Neural cell (in vitro differentiated cells): ENCODE results near the gene CACNA1S. TPM values are rescaled to one million over a fixed set of nuclear protein-coding genes. Genes with fewer than 3 reads are reported as not detected.

Source experiments
- H2AFZ ChIP-seq: fragments of 200-600, 300-800 bp; sonication (generic), shearing (Covaris generic); 2 replicates; pipeline ENCODE4 v1.6.0; 2014; ENCODE audit warnings: low read depth, mild to moderate bottlenecking, antibody characterized with exemption, low read length, moderate library complexity
- H3F3A ChIP-seq: fragments of 200-600 bp; shearing (Covaris generic); 2 replicates; pipeline ENCODE4 v1.6.1; 2016; ENCODE audit warnings: mild to moderate bottlenecking, moderate library complexity, mixed read lengths, antibody characterized with exemption, low read length; ENCODE audit not compliant: insufficient read depth, poor library complexity, severe bottlenecking
- H3K27ac ChIP-seq: fragments of 200-600, 300-800 bp; sonication (generic), shearing (Covaris generic); 2 replicates; pipeline ENCODE4 v1.5.1; 2014; ENCODE audit warnings: mild to moderate bottlenecking, low read length, moderate library complexity
- H3K27me3 ChIP-seq: fragments of 300-800, 200-600 bp; sonication (generic), shearing (Covaris generic); 2 replicates; pipeline ENCODE4 v1.6.0; 2014; ENCODE audit warnings: mild to moderate bottlenecking, low read depth, low read length, moderate library complexity; ENCODE audit not compliant: insufficient read depth
- H3K36me3 ChIP-seq: fragments of 300-800, 200-600 bp; sonication (generic), shearing (Covaris generic); 2 replicates; pipeline ENCODE4 v1.5.1; 2014; ENCODE audit warnings: mild to moderate bottlenecking, antibody characterized with exemption, low read length, moderate library complexity; ENCODE audit not compliant: insufficient read depth
- H3K4me2 ChIP-seq: fragments of 300-800, 200-600 bp; sonication (generic), shearing (Covaris generic); 2 replicates; pipeline ENCODE4 v1.6.0; 2014; ENCODE audit warnings: mild to moderate bottlenecking, low read length
- H3K4me3 ChIP-seq: fragments of 300-800, 200-600 bp; sonication (generic), shearing (Covaris generic); 2 replicates; pipeline ENCODE4 v1.5.1; 2014; ENCODE audit warnings: mild to moderate bottlenecking, low read length, moderate library complexity
- H3K79me2 ChIP-seq: fragments of 200-600 bp; shearing (Covaris generic); replicated peaks from 2 replicates; pipeline ENCODE4 v1.6.0; 2014; ENCODE audit warnings: mild to moderate bottlenecking, low read length, moderate library complexity; ENCODE audit not compliant: insufficient read depth
- H3K9ac ChIP-seq: fragments of 300-800, 200-600 bp; sonication (generic), shearing (Covaris generic); 2 replicates; pipeline ENCODE4 v1.6.1; 2016; ENCODE audit warnings: mild to moderate bottlenecking, low read length, mixed read lengths
- H3K9me2 ChIP-seq: fragments of 200-600 bp; shearing (Covaris generic); 2 replicates; pipeline ENCODE4 v1.6.1; 2016; ENCODE audit warnings: mild to moderate bottlenecking, low read length, mixed read lengths; ENCODE audit not compliant: insufficient read depth
- H3K9me3 ChIP-seq: fragments of 200-600, 300-800 bp; sonication (generic), shearing (Covaris generic); 2 replicates; pipeline ENCODE4 v1.6.1; 2016; ENCODE audit warnings: mild to moderate bottlenecking, mixed run types, low read length, moderate library complexity, mixed read lengths
- H4K20me1 ChIP-seq: fragments of 200-600 bp; shearing (Covaris generic); 2 replicates; pipeline ENCODE4 v1.6.1; 2016; ENCODE audit warnings: mild to moderate bottlenecking, mixed run types; ENCODE audit not compliant: insufficient read depth
- CTCF ChIP-seq: fragments of 450-650 bp; IDR thresholded peaks from 2 replicates; pipeline ENCODE4 v1.5.1; 2014; ENCODE audit warnings: antibody characterized with exemption, mild to moderate bottlenecking, moderate library complexity; ENCODE audit not compliant: poor library complexity, severe bottlenecking
- EP300 ChIP-seq: fragments of 450-650 bp; conservative IDR thresholded peaks from 2 replicates; pipeline ENCODE4 v1.6.1; 2014; ENCODE audit warnings: antibody characterized with exemption, mild to moderate bottlenecking, moderate library complexity; ENCODE audit not compliant: poor library complexity, severe bottlenecking
- EZH2 ChIP-seq: fragments of 200-600, 300-800 bp; shearing (Covaris generic), sonication (generic); IDR thresholded peaks from 2 replicates; pipeline ENCODE4 v1.6.1; 2014; ENCODE audit warnings: antibody characterized with exemption, low read length, borderline replicate concordance, mild to moderate bottlenecking; ENCODE audit not compliant: insufficient read depth, poor library complexity, severe bottlenecking
- MXI1 ChIP-seq: fragments of 450-650 bp; conservative IDR thresholded peaks from 2 replicates; pipeline ENCODE4 v1.6.1; 2014; ENCODE audit warnings: antibody characterized with exemption, mild to moderate bottlenecking; ENCODE audit not compliant: poor library complexity, severe bottlenecking
- POLR2AphosphoS5 ChIP-seq: IDR thresholded peaks from 2 replicates; pipeline ENCODE4 v1.6.1; 2012
- RAD21 ChIP-seq: fragments of 450-650 bp; conservative IDR thresholded peaks from 2 replicates; pipeline ENCODE4 v1.6.1; 2014; ENCODE audit warnings: antibody characterized with exemption, mild to moderate bottlenecking, moderate library complexity
- REST ChIP-seq: IDR thresholded peaks from 2 replicates; pipeline ENCODE4 v1.6.1; 2012; ENCODE audit warnings: borderline replicate concordance
- SMC3 ChIP-seq: fragments of 450-650 bp; conservative IDR thresholded peaks from 2 replicates; pipeline ENCODE4 v1.6.1; 2014; ENCODE audit warnings: antibody characterized with exemption, mild to moderate bottlenecking, moderate library complexity; ENCODE audit not compliant: poor library complexity
- TAF1 ChIP-seq: IDR thresholded peaks from 2 replicates; pipeline ENCODE4 v1.6.1; 2012; ENCODE audit warnings: low read depth
- polyA plus RNA-seq: library from polyadenylated mRNA; depleted of rRNA; stranded (reverse); fragments of >200 nt; gene quantifications from 2 replicates; pipeline ENCODE4 v1.2.3, GENCODE V29; 2014

Gene CACNA1S
- polyA plus RNA-seq, 1 donor from 2014 or later: 0.05 TPM

- Histone ChIP-seq H3F3A (no peaks in the 10 kb centered on the region), H3K27me3 (no peaks in the 10 kb centered on the region), H3K4me3 (peak overlapping the region; percentile 32), H3K36me3 (peaks cover 23% of the 10 kb centered on the region), H3K27ac (no peak overlapping the region), H4K20me1 (peaks cover 46% of the 10 kb centered on the region), H3K9ac (peak overlapping the region; percentile 13), H3K79me2 (peaks cover 51% of the 10 kb centered on the region), H2AFZ (no peak overlapping the region), H3K4me2 (no peak overlapping the region), H3K9me2 (no peaks in the 10 kb centered on the region), H3K9me3 (no peaks in the 10 kb centered on the region)
- TF ChIP-seq RAD21: no peak
- TF ChIP-seq CTCF: no peak
- TF ChIP-seq SMC3: no peak
- TF ChIP-seq MXI1: no peak
- no peak for TF ChIP-seq EZH2
- TF ChIP-seq TAF1: no peak
- no peak for TF ChIP-seq POLR2AphosphoS5
- no peak for TF ChIP-seq REST
- TF ChIP-seq EP300: no peak
Observed at GRCh38 chr1:201007481-201007880, 104.7 kb downstream of the CACNA1S start.

GRCh38 chr1:201006450-201006849 lies 105.8 kb downstream of the CACNA1S start:
- Histone ChIP-seq H3K27ac (peak overlapping the region; percentile 16), H3K36me3 (peaks cover 25% of the 10 kb centered on the region), H3K9me3 (no peaks in the 10 kb centered on the region), H3K4me3 (no peak overlapping the region), H2AFZ (no peak overlapping the region), H3K27me3 (no peaks in the 10 kb centered on the region), H3K79me2 (peaks cover 40% of the 10 kb centered on the region), H3K4me2 (no peak overlapping the region), H3K9ac (no peak overlapping the region), H3F3A (no peaks in the 10 kb centered on the region), H3K9me2 (no peaks in the 10 kb centered on the region), H4K20me1 (peaks cover 39% of the 10 kb centered on the region)
- TF ChIP-seq SMC3 (no peak), RAD21 (no peak), EP300 (no peak), EZH2 (no peak), POLR2AphosphoS5 (no peak), REST (no peak), MXI1 (no peak), CTCF (no peak), TAF1 (no peak)
